ENCODE measurements around the gene CEP89.

GRCh38 chr19:32866564-32867265 lies 105.0 kb downstream of the CEP89 start:
- TF ChIP-seq, protein P1, sequence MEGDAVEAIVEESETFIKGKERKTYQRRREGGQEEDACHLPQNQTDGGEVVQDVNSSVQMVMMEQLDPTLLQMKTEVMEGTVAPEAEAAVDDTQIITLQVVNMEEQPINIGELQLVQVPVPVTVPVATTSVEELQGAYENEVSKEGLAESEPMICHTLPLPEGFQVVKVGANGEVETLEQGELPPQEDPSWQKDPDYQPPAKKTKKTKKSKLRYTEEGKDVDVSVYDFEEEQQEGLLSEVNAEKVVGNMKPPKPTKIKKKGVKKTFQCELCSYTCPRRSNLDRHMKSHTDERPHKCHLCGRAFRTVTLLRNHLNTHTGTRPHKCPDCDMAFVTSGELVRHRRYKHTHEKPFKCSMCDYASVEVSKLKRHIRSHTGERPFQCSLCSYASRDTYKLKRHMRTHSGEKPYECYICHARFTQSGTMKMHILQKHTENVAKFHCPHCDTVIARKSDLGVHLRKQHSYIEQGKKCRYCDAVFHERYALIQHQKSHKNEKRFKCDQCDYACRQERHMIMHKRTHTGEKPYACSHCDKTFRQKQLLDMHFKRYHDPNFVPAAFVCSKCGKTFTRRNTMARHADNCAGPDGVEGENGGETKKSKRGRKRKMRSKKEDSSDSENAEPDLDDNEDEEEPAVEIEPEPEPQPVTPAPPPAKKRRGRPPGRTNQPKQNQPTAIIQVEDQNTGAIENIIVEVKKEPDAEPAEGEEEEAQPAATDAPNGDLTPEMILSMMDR (conservative IDR thresholded peaks at IDR 0.05; ENCODE audit: low read length): no peak
- TF ChIP-seq EZH2phosphoT487 (IDR thresholded peaks at IDR 0.05; ENCODE audit: borderline replicate concordance): no peak
